ENCODE measurements around the gene OR5K1. TPM values are rescaled to one million over a fixed set of nuclear protein-coding genes. Genes with fewer than 3 reads are reported as not detected.

OR5K1 gene
- total RNA-seq, 2 experiments from 2014 or later: not detected

DNA sequence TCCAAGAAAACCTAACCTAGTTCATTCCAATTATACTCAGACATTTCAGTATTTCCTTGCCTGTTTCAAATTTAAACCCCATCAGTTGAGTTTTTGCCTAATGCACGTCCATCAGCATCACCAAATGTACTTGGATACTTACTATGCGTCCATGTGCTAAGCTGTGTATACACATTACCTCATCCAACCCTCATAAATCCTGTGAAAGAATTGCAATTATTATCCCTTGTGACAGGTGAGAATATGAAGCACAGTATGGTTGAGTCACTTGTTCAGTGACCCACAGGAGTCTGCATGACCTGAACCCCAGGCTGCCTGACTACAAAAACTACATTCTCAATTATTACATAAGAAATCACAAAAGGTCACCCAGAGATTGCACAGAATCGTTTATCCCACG is 37.0 kb downstream of the OR5K1 start:
- ChIA-PET POLR2A (interaction anchor here (0.6 kb wide), 1 partner anchor 57 kb away, joined by 3 read pairs; no protein-coding TSS in a partner anchor), CTCF (no interaction called here)
- Histone ChIP-seq H3K4me3 (ENCODE audit: low read length) (no peak overlapping the region), H3K27ac (ENCODE audit: low read depth in 1 of 2, low read length in 2 of 2) (no peak overlapping the region), H3K4me1 (ENCODE audit: insufficient read depth, low read length) (no peaks in the 10 kb centered on the region), H3K9me3 (ENCODE audit: control insufficient read depth in 1 of 2, insufficient read depth in 1 of 2, low read length in 2 of 2) (no peaks in the 10 kb centered on the region), H3K27me3 (ENCODE audit: control insufficient read depth in 1 of 2, insufficient read depth in 2 of 2, low read length in 2 of 2) (no peaks in the 10 kb centered on the region), H3K36me3 (ENCODE audit: insufficient read depth, low read length) (no peaks in the 10 kb centered on the region)
- no peaks in the 10 kb centered on the region for H3K9me3 Mint-ChIP-seq
- intact Hi-C loops (cut with DNase I, micrococcal nuclease): no loop called here
- H3K4me1 Mint-ChIP-seq (ENCODE audit: low read depth): no peaks in the 10 kb centered on the region
- no peak for ATAC-seq (ENCODE audit: poor library complexity)
- no peak for TF ChIP-seq CTCF (IDR thresholded peaks at IDR 0.05)
- H3K4me3 Mint-ChIP-seq: no peak overlapping the region
- H3K36me3 Mint-ChIP-seq (ENCODE audit: low read depth): no peaks in the 10 kb centered on the region
- DNase-seq: no peak
- H3K27ac Mint-ChIP-seq: no peak overlapping the region
- H3K27me3 Mint-ChIP-seq: no peaks in the 10 kb centered on the region

- Mint-ChIP-seq H3K27me3 (no peaks in the 10 kb centered on the region), H3K9me3 (no peaks in the 10 kb centered on the region), H3K4me1 (ENCODE audit: low read depth) (no peaks in the 10 kb centered on the region), H3K27ac (no peak overlapping the region), H3K4me3 (no peak overlapping the region), H3K36me3 (ENCODE audit: low read depth) (peaks cover 4% of the 10 kb centered on the region)
- no peaks in the 10 kb centered on the region for H3K9me3 ChIP-seq (ENCODE audit: control insufficient read depth in 1 of 2, insufficient read depth in 1 of 2, low read length in 2 of 2)
- no peaks in the 10 kb centered on the region for H3K27me3 ChIP-seq (ENCODE audit: control insufficient read depth in 1 of 2, insufficient read depth in 2 of 2, low read length in 2 of 2)
- no peaks in the 10 kb centered on the region for H3K4me1 ChIP-seq (ENCODE audit: insufficient read depth, low read length)
- no peaks in the 10 kb centered on the region for H3K36me3 ChIP-seq (ENCODE audit: insufficient read depth, low read length)
- intact Hi-C loops (cut with DNase I, micrococcal nuclease): no loop called here
- CTCF ChIA-PET: interaction anchor here (0.7 kb wide), 1 partner anchor 8 kb away, joined by 3 read pairs; no protein-coding TSS in a partner anchor
- ATAC-seq (ENCODE audit: poor library complexity): no peak
- DNase-seq: no peak
- no peak overlapping the region for H3K27ac ChIP-seq (ENCODE audit: low read depth in 1 of 2, low read length in 2 of 2)
- POLR2A ChIA-PET: no interaction called here
- no peak for TF ChIP-seq CTCF (IDR thresholded peaks at IDR 0.05)
- no peak overlapping the region for H3K4me3 ChIP-seq (ENCODE audit: low read length)
Observed at GRCh38 chr3:98501270-98501669, 38.3 kb downstream of the OR5K1 start.

DNA sequence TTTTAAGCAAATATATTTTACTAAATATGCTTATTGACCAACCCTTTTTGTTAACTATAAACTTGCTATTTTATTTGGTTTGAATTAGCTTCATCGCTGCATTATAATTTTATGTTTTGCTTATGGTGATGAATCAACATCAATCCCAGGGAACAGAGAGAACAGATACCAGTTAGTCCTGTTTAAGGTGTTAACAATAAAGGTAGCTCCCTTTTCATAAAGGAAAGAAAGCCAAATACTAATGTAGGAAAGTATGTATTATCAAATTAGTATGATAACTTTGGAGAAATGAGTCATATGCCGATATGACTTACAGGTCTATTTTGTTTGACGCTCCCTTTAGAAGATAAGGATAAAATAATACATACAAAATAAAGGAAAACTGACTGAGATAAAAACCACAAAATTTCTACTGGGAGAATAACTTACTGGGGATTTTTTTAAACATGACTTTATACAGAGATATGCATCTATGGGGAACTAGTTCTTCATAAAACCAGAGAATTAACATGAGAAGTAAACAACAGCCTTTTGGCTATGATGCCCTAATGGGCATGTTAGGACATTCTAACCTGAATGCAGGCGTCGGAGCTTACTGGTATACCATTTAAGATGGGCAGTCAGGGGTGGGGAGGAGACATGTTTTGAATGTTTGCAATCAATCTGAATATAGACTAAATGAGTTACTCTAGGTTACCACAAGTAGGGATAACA is 39.0 kb downstream of the OR5K1 start:
- Histone ChIP-seq H3K4me1 (ENCODE audit: insufficient read depth, low read length) (no peaks in the 10 kb centered on the region), H3K9me3 (ENCODE audit: control insufficient read depth in 1 of 2, insufficient read depth in 1 of 2, low read length in 2 of 2) (no peaks in the 10 kb centered on the region), H3K27ac (ENCODE audit: low read depth in 1 of 2, low read length in 2 of 2) (no peak overlapping the region), H3K27me3 (ENCODE audit: control insufficient read depth in 1 of 2, insufficient read depth in 2 of 2, low read length in 2 of 2) (no peaks in the 10 kb centered on the region), H3K4me3 (ENCODE audit: low read length) (no peak overlapping the region), H3K36me3 (ENCODE audit: insufficient read depth, low read length) (no peaks in the 10 kb centered on the region)
- Mint-ChIP-seq H3K27ac (no peak overlapping the region), H3K36me3 (ENCODE audit: low read depth) (peaks cover 11% of the 10 kb centered on the region), H3K4me3 (no peak overlapping the region), H3K27me3 (no peaks in the 10 kb centered on the region), H3K4me1 (ENCODE audit: low read depth) (no peaks in the 10 kb centered on the region), H3K9me3 (no peaks in the 10 kb centered on the region)
- ChIA-PET CTCF (interaction anchor here (0.7 to 1.1 kb wide), 2 partner anchors 9 to 63 kb away, joined by 3 read pairs; no protein-coding TSS in a partner anchor), POLR2A (no interaction called here)
- ATAC-seq (ENCODE audit: poor library complexity): no peak
- intact Hi-C loops (cut with DNase I, micrococcal nuclease): no loop called here
- no peak for TF ChIP-seq CTCF (IDR thresholded peaks at IDR 0.05)
- DNase-seq: no peak

Measured in CD4-positive, alpha-beta T cell (primary cell).